Measurements from ENCODE around the gene DNAJC3.
"Not testable (repeated sequence)": the region's sequence is repeated elsewhere in the genome, so short reads cannot be mapped to it uniquely, and the experiment has no call there.

The DNAJC3 gene

DNA sequence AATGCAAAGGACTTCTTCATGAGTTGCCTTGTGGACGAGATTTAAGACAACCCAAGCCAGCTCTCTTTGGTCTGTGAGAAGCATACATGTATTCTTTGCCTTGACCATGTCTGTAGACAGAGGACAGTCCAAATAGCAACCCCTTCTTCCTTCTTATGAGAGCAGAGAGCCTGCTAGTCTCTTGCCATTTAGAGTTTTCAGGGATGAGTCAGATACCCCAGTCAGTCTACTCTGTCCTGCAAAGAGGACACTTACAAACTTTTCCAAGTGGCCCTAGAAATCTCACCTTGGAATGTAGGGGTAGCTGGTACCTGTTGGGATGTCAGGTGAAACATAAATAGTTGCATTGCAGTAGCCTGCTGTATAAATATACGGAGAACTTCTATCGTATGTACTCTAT is 36.7 kb downstream of the DNAJC3 start:
- no peak for DNase-seq

DNA sequence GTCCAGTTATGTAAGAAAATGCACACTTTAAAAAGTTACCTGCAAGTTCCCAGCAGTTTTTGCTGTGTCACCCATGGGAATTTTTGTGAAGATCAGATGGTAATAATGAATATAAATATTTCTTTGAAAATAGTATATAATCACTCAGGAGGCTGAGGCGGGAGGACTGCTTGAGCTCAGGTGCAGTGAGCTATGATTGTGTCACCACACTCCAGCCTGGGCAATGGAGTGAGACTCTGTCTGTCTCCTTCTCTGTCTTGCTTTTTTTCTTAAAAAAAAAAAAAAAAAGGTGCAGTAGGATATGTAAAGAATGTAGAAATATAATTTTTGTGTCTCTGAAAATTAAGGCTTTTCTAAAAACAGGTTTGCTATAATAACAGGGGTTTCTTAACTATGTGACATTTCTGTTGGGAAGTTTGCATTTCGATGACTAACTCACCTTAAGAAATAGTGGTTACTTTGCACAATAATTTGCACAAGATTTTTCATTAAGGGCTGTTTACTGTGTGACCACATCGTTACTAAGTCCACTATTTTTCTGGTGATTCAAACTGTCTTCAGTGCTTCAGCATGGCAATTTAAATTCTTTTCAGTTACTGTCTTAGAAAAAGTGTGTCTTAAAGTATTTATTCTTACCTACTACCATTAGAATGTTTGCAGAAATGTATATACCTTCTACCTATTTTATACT is 37.3 kb downstream of the DNAJC3 start:
- no peak for DNase-seq

DNA sequence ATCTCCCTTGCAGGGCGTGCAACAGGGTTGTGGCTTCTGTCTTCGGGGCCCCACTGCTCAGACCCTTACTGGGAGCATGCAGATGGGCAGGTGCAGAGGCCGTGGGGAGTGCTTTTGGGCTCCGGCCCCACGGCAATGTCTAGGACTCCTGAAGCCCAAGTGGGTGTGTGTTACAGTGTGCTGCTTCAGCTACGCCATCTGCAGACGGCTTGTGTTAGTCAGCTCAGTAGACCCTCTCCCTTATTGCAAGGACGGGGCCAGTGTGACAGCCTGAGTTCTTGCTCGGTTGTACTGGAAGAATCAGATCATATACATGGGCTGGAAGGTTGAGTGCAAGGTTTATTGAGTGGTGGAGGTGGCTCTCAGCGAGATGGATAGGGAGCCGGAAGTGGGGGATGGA is 39.3 kb downstream of the DNAJC3 start:
- DNase-seq: no peak

DNA sequence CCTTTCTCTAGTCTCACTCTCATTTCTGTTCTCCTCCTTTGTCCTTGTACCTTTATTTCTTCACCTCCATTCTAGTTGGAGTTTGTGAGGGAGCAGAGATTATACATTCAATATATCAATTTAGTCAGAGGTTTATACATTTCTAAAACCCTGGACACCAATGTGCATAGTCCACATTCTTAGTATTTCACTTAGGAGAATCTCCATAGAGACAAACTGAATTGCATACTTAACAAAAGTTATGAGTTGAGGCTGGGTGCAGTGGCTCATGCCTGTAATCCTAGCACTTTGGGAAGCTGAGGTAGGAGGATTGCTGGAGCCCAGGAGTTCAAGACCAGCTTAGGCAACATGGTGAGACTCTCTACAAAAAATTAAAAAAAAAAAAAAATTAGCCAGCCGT is 45.3 kb downstream of the DNAJC3 start:
- DNase-seq: no peak

DNA sequence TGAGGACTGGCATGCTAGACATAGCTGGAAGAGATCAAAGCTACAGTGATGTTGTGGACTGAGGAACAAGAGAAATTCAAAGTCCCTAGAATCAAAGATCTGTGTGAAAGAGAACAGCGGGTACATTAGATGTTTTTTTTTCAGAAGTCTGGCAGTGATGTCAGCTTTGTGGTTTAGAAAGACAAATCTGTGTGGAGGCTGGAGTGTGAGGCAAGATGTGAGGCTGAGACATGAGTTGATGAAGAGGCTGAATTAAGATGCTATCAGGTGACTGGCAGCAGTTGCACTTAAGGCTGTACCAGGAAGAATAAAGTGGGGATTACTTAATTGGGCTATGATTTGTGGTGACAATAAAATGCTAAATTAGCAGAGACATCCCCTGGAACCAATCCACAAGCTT is 46.5 kb downstream of the DNAJC3 start:
- no peak for DNase-seq

DNA sequence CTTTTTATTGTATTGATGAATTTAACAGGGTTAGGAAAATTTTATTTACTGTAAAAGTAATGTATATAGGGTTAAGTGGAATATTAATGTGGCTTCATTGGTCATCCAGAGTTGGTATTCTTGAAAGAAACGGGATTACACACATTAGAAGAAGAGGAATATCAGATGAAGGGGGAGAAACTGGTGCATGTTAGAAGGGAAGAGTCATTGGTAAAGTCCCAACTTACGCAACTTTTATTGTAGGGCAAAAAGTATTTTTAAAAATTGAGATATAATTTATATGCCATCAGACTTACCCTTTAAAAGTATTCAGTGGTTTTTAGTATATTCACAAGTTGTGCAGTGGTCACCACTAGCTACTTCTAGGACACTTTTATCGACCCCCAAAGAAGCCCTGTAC is 47.3 kb downstream of the DNAJC3 start:
- DNase-seq: no peak

DNA sequence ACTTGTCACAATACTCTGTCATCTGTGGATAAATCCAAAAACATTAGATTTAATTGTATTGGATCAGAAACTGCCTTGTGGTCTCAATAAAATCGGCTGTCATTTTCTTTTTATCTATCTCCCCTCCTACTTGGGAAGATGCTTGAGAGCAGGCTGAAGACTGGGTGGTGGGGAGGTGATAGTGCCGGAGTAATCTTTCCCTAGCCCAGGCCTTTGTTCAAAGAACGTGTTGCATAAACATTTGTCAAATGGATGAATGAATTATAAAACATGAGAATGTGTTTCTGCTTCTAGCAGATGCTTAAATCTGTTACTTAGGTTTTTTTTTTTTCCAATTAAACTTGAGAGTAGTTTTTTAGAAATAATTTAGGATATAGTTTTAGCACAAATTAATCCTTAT is 49.9 kb downstream of the DNAJC3 start:
- no peak for DNase-seq

DNA sequence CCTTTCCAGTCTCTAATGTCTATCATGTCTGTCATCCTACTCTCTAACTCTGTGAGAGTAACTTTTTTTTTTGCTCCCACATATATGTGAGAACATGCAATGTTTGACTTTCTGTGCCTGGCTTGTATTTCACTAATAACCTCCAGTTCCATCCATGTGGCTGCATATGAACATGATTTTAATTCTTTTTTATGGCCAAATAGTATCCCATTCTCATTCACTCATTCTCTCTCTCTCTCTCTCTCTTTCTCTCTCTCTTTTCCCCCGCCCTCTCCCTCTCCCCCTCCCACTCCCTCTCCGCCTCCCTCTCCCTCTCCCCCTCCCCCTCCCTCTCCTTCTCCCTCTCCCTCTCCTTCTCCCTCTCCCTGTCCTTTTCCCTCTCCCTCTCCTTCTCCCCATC is 52.0 kb downstream of the DNAJC3 start:
- no peak for DNase-seq

DNA sequence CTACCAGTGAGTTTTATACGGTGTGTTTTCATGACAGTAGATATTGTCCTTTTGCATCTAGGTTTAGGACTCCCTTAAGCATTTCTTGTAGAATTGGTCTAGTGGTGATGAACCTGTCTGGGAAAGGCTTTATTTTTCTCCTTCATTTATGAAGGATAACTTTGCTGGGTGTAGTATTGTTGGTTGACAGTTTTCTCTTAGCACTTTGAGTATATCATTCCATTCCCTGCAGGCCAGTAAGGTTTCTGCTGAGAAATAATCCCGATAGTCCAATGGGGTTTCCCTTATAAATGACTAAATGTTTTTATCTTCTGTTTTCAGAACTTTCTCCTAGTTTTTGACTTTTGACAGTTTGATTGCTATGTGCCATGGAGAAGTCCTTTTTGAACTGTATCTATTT is 57.2 kb downstream of the DNAJC3 start:
- DNase-seq: no peak

DNA sequence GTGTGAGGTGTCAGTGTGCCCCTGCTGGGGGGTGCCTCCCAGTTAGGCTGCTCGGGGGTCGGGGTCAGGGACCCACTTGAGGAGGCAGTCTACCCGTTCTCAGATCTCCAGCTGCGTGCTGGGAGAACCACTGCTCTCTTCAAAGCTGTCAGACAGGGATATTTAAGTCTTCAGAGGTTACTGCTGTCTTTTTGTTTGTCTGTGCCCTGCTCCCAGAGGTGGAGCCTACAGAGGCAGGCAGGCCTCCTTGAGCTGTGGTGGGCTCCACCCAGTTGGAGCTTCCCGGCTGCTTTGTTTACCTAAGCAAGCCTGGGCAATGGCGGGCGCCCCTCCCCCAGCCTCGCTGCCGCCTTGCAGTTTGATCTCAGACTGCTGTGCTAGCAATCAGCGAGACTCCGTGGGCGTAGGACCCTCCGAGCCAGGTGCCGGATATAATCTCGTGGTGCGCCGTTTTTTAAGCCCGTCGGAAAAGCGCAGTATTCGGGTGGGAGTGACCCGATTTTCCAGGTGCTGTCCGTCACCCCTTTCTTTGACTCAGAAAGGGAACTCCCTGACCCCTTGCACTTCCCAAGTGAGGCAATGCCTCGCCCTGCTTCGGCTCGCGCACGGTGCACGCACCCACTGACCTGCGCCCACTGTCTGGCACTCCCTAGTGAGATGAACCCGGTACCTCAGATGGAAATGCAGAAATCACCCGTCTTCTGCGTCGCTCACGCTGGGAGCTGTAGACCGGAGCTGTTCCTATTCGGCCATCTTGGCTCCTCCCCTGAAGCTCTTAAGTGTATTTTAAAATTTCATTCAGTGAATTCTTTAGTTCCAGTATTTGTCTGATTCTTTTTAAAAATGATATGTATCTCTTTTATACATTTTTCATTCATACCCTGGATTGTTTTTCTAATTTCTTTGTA is 63.4 kb downstream of the DNAJC3 start:
- DNase-seq: not testable (repeated sequence)

DNA sequence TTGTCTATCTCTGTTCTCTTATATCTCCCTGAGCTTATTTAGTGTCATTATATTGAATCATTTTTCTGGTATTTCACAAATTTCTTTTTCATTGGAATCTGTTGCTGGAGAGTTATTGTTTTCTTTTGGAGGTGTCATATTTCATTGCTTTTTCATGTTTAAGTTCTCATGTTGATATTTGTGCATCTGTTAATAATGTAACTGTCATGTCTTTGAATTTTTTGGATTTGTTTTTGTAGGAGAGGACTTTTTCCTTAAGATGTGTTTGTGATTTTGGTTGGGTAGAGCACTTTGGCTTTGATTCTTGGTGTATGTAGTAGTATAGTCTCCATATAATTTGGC is 64.0 kb downstream of the DNAJC3 start:
- no peak for DNase-seq

DNA sequence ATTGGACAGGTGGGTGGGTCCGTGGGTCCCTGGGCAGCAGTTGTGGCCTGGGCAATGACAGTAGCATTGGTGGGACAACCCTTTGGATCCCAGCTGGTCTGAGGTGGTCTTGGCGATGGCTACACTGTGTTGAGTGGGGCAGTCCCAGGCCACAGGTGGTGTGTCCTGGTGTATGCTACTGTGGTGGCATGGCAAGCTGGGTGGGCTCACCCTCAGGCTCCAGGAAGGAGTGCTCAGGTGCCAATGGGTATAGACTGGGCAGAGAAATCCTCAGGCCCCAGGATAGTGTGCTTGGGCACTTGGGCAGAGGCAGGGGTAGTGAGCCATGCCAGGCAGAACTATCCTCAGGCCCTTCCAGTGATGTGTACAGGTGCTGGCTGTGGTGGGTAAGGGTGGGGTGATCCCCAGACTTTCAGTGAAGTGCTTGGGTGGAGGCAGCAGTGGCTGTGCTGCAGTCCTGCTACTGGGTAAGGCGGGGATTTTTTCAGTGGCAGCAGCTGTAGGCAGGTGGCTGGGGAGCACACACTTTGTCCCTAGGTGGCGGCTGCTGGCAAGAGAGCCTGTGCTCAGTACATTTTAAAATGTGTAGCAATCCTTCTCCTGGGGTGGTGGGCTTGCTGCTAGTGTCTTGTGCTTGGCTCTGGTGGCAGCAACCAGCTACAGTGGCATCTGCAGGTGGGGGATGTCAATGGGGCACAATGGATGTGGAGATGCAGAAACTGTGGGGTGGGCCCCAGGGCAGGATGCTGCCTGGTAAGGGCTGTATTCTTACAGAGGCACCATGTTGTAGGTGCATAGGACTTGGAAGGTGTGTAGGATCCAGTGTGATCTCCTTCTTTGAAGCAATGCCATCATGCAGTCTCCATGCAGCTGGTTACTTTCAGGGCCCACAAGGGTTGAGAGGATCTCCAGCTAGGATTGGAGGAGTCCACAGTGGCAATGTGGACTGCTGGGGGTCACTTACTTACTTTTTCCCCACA is 64.9 kb downstream of the DNAJC3 start:
- DNase-seq: no peak

DNA sequence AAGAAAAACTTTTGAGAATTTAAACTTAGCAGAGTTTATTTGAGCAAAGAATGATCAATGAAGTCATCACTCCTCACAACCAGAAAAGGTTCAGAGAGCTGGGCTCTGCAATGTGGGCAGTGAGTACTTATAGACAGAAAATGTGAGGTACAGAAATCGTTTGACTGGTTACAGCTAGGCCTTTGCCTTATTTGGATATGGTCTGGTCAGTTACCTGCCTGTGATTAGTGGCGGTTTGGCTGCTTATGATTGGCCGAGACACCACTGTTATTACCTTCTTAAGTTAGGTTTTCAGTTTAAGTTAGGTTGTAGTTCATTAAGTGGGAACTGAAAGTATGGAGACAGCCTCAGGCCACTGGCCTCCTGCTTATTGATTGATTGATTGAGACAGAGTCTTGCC is 66.3 kb downstream of the DNAJC3 start:
- no peak for DNase-seq

DNA sequence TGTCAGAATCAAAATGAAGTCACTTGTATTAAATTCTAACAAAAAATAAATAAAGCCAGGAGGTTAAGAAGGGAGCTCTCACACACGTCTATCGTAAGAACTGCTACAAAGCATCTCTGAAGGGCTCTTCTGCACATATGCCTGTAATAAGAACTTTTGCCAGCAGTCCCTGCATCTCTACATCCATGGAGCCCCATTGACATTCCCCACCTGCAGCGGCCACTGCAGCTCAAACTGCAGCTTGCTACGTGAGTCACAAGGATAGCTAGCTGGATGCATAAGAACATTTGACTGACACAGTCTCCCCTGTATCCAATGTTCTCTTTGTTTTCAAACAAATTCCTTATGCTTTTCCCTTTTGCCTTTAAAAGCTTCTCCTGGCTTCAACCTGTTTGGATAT is 68.3 kb downstream of the DNAJC3 start:
- no peak for DNase-seq

DNA sequence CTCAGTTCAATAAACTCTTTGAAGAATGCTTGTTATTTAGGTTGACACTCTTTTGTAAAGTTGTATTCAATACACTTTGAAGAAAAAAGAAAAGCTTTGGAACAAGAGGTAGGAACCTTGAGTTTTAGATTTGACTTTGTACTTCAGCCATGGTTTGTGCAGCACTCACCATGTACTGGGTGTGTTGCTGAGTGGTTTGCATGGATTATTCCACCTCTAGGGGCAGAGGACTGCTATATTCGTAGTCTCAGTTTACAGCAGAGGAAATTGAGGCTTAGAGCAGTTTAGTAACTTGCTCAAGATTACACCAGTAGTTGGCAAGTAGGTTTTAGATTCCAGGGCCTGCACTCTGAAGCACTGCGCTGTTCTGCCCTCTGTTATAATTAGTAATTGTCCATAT is 68.8 kb downstream of the DNAJC3 start:
- DNase-seq: no peak

DNA sequence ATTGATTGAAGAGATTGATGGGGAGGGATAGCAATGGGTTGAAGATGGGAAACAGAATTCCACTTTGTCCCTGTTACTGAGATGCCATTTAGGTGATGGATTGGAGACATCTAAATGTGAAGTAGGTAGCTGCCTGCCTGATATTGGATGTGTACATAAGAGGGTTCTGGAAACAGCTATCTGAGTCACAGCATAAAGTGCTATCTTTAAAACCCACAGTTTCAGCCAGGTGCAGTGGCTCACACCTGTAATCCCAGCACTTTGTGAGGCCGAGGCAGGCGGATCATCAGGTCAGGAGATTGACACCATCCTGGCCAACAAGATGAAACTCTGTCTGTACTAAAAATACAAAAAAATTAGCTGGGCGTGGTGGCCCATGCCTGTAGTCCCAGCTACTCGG is 72.6 kb downstream of the DNAJC3 start:
- no peak for DNase-seq

DNA sequence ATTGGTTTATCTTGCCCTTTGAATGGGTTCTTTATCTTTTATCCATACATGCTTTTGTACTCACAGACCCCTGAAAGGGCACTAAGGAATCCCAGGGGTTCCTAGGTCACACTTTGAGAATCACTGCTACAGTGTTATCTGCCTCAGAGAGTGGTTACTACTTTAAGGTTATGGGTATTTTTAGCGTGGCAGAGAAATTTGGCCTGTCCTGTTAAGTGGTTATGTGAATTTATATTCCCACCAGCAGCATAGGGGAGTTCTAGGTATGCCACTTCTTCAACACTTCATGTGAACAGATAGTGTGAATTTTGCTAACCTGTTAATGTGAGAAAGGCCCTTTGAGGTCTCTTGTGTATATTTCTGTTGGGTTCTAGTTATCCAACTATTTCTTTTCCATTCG is 75.7 kb downstream of the DNAJC3 start:
- DNase-seq: no peak

DNA sequence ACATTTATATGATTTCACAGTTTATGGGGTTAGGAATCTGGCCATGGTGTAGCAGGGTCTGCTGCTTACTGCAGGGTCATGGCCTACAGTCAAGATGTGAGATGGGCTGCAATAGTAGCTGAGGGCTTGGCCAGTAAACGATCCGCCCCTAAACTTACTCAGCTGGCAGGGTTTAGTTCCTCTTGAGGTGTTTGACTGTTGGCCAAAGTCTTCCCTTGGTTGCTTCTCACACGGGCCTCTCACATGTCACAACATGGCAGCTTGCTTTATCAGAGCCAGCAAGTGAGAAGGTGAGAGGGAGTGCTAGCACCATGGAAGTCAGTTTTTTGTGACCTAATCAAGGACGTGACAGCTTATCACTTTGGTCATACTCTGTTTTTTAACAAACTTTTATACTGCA is 77.1 kb downstream of the DNAJC3 start:
- DNase-seq: no peak

DNA sequence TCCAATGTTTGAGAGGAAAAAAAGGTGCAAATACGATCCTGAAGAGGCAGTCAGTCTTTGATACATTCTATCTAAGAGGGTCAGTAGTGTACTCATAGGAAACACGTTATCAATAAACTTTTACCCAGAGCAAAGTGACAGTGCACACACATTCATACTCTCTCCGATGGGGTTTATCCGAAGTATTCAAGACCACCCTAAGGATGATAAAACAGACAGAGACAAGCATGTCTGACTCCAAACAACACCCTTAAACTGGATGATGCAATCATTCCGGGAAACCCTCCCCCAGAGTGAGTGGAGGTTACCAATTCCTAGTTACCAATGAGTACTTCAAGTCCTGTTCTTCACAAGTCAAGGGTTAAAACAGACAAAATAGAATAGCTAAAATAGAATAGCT is 79.1 kb downstream of the DNAJC3 start:
- no peak for DNase-seq

DNA sequence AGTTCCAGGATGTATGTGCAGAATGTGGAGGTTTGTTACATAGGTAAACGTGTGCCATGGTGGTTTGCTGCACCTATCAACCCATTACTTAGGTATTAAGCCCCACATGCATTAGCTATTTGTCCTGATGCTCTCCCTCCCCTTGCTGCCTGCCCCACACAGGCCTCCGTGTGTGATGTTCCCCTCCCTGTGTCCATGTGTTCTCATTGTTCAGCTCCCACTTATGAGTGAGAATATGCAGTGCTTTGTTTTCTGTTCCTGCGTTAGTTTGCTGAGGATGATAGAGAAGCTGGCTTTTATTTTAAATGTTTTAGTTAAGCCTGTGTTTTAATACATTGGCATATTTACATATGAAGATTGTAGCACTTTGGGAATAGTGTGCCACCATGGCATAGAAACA is 85.7 kb downstream of the DNAJC3 start:
- DNase-seq: not testable (repeated sequence)

DNA sequence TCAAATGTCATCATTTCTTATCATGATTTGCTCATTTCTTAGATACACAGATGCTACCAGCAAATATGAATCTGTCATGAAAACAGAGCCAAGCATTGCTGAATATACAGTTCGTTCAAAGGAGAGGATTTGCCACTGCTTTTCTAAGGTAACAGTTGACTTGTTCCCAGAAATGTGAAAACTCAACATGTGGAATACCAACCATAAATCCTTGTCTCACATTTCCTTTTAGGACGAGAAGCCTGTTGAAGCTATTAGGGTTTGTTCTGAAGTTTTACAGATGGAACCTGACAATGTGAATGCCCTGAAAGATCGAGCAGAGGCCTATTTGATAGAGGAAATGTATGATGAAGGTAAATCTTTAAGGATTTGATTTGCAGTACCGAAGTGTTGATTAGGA is 86.7 kb downstream of the DNAJC3 start:
- DNase-seq: no peak

DNA sequence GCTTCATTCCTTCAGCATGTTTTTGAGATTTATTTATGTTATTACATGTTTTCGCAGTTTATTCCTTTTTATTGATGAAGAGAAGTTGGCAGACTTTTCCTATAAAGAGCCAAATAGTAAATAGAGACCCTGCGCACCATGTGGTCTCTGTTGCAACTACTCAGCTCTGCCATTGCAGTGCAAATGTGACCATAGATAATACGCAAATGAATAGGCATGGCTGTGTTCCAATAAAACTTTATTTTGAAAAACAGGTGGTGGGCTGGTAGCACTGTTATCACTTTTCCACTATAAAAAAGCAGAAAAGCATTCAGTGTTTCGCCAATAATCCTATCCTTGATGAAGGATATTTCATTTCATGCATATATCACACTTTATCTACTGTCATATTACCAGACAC is 95.0 kb downstream of the DNAJC3 start:
- DNase-seq: no peak

DNA sequence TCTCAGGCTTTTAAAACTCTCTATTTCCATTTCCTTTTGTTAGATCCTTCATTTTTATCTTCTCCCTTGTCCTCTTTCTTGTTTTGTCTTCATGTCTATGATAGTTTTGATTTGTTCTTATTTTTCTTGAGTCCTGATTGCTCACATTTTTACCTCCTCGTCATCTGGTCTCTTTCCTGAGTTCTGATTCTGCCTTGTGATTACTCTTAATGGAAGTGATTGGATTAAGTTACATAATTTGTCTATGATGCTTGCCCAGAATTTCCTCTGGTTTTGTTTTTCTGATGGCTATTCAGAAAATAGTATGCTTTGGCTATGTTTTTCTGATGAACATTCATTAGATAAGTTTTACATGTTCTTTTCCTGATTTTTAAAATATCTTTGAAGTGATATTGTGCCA is 102.6 kb downstream of the DNAJC3 start:
- no peak for DNase-seq
